ENCODE measurements around the gene IP6K2.

Gene IP6K2

GRCh38 chr3:48674505-48674904, 42.5 kb downstream of the IP6K2 start:
- DNase-seq, result no peak

- DNase-seq, result no peak
These were observed 44.5 kb downstream of the IP6K2 start for GRCh38 chr3:48672522-48672921.

- DNase-seq, result no peak
These were observed 52.1 kb downstream of the IP6K2 start for GRCh38 chr3:48664929-48665328.

- DNase-seq, result no peak
These were observed 52.7 kb downstream of the IP6K2 start for GRCh38 chr3:48664313-48664644.

- DNase-seq, result peak; percentile 75 to 98 (median 94)
These were observed 53.3 kb downstream of the IP6K2 start for GRCh38 chr3:48663489-48664312.

GRCh38 chr3:48662753-48663488, 54.1 kb downstream of the IP6K2 start, which contains the start of gene CELSR3:
TSS of gene CELSR3 (minus strand) at chr3:48662886. CDS start at chr3:48662634, 252 bp downstream.
- DNase-seq, result peak in 55 of 56 donors; percentile 8 to 93 (median 75)

- DNase-seq, result peak in 2 of 56 donors; percentile 14 to 34
These were observed 54.8 kb downstream of the IP6K2 start for GRCh38 chr3:48662145-48662752.

GRCh38 chr3:48661501-48662144, 55.4 kb downstream of the IP6K2 start:
- DNase-seq, result peak in 50 of 56 donors; percentile 10 to 80 (median 46)

GRCh38 chr3:48660800-48661400, 56.1 kb downstream of the IP6K2 start:
- DNase-seq, result no peak

- DNase-seq, result no peak
These were observed 60.2 kb downstream of the IP6K2 start for GRCh38 chr3:48656841-48657281.

GRCh38 chr3:48656061-48656840, 60.8 kb downstream of the IP6K2 start:
- peak in 36 of 56 donors; percentile 4 to 70 (median 22) for DNase-seq

GRCh38 chr3:48655606-48656005, 61.4 kb downstream of the IP6K2 start:
- DNase-seq, result no peak

- DNase-seq, result no peak
These were observed 62.0 kb downstream of the IP6K2 start for GRCh38 chr3:48655063-48655462.

- DNase-seq, result no peak
These were observed 63.9 kb downstream of the IP6K2 start for GRCh38 chr3:48652923-48653715.

GRCh38 chr3:48651771-48652170, 65.2 kb downstream of the IP6K2 start:
- no peak for DNase-seq

- no peak for DNase-seq
These were observed 66.3 kb downstream of the IP6K2 start for GRCh38 chr3:48650723-48651122.

GRCh38 chr3:48648188-48648850, 68.7 kb downstream of the IP6K2 start:
- no peak for DNase-seq

GRCh38 chr3:48647714-48648113, 69.3 kb downstream of the IP6K2 start:
- DNase-seq, result no peak
